ENCODE results near the gene DEPP1. TPM values are rescaled to one million over a fixed set of nuclear protein-coding genes. Genes with fewer than 3 reads are reported as not detected.
A peak's percentile ranks its signal among the peaks of the same experiment; 100 is the strongest.

Gene DEPP1
- total RNA-seq, 2 donors from 2014 or later: 226 to 230 TPM

- H3K27me3 ChIP-seq: no peaks in the 10 kb centered on the region
- no peak overlapping the region for H3K4me3 ChIP-seq
- H3K9me3 ChIP-seq: no peaks in the 10 kb centered on the region
- ATAC-seq: peak; percentile 38
- TF ChIP-seq CTCF (IDR thresholded peaks at IDR 0.05): no peak
- TF ChIP-seq POLR2A (IDR thresholded peaks at IDR 0.05): no peak
- 58 to 75% methylated on average over 3 of the region's 3 CpGs for WGBS, 2 donors
- intact Hi-C loops (cut with DNase I): no loop called here
- H3K27ac ChIP-seq: no peak overlapping the region
- H3K4me1 ChIP-seq: peaks cover 12% of the 10 kb centered on the region
- no peaks in the 10 kb centered on the region for H3K36me3 ChIP-seq (replicated peaks in 1 of 2; ENCODE audit: insufficient read depth in 1 of 2, low read depth in 2 of 2)
- DNase-seq: peak in 2 of 4 donors; percentile 12 to 43
Measured at GRCh38 chr10:44949915-44950314, 28.7 kb downstream of the DEPP1 start.

DNA sequence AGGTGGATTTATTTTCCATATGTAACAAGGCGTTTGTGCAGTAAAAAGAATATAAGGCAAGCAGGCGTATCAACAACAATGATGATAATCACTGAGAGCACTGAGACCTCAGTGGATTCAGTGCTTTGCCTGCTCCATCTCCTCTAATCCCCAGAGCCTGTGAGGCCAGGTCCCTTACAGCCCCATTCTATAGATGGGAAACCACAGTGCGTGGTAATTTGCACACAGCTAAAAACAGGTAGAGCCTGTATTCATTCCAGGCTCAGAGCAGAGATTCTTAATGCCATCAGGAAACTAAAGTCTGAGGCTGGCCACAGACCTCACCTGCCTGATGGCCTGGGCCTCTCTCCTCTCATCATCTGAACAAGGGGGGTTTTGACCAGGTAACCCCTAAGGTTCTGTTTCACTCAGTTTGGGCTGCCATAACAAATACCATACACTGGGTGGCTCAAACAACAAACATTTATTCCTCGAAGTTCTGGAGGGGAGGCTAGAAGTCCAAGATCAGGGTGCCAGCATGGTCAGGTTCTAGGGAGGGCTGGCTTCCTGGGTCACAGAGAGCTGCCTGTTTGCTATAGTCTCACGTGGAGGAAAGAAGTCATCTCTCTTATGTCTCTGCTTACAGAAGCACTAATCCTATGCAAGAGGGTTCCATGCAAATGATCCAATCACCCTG lies 29.3 kb downstream of the DEPP1 start:
- 69 to 70% methylated on average over 4 to 5 of the region's 5 CpGs for WGBS, 2 donors
- TF ChIP-seq POLR2A (IDR thresholded peaks at IDR 0.05) (no peak), CTCF (IDR thresholded peaks at IDR 0.05) (peak in 2 of 7 experiments; percentile 10 to 18)
- no peak overlapping the region for H3K27ac ChIP-seq
- intact Hi-C loops (cut with DNase I): no loop called here
- DNase-seq: peak in 1 of 4 donors; percentile 4
- H3K36me3 ChIP-seq (replicated peaks in 1 of 2; ENCODE audit: insufficient read depth in 1 of 2, low read depth in 2 of 2): no peaks in the 10 kb centered on the region
- H3K27me3 ChIP-seq: no peaks in the 10 kb centered on the region
- no peaks in the 10 kb centered on the region for H3K9me3 ChIP-seq
- peak; percentile 27 for ATAC-seq
- H3K4me3 ChIP-seq: no peak overlapping the region
- H3K4me1 ChIP-seq: peaks cover 12% of the 10 kb centered on the region

GRCh38 chr10:44948642-44949041 lies 30.0 kb downstream of the DEPP1 start:
- ATAC-seq (no peak), DNase-seq (no peak)
- no peak overlapping the region for H3K27ac ChIP-seq
- 67 to 73% methylated on average over 1 of the region's 1 CpG for WGBS, 2 donors
- TF ChIP-seq CTCF (IDR thresholded peaks at IDR 0.05) (no peak), POLR2A (IDR thresholded peaks at IDR 0.05) (no peak)
- H3K4me1 ChIP-seq: peaks cover 12% of the 10 kb centered on the region
- no peaks in the 10 kb centered on the region for H3K27me3 ChIP-seq
- H3K4me3 ChIP-seq: no peak overlapping the region
- intact Hi-C loops (cut with DNase I): no loop called here
- no peaks in the 10 kb centered on the region for H3K36me3 ChIP-seq (replicated peaks in 1 of 2; ENCODE audit: insufficient read depth in 1 of 2, low read depth in 2 of 2)
- no peaks in the 10 kb centered on the region for H3K9me3 ChIP-seq

DNA sequence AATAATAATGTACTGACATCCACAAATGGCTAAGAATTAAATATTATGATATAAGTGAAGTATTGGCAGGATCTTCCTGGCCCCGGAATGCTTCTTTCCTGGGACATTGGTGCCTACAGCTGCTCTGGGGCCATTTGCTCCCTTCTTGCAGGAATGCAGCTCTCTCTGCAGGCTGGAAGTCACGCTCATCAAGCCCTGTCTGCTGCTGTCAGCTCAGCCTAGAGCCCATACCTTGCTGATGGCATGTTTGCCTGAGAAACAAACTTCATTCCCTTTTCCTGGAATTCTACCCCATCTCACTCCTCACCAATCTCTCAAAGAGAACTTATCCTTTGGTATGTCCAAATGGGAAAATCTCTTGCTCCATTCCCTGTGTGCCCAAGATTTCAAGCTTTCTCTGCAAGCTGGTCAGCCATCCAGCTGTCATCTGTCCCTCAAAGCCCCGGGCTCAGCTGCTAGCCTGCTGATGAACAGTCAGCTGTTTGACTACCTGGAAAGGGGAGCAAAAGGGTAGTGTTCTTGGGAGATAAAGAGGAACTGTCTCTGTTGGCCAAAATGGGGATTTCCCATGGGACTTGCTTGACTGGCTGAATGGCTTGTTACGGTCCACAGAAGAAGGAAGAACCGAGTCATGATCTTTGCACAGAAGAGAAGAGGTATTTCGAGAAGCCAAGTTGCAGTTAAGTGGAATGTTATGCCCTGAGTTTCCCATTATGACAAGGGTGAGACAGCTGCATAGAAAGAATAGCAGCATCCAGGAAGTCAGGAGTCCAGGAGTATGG lies 31.0 kb downstream of the DEPP1 start:
- Histone ChIP-seq H3K4me3 (no peak overlapping the region), H3K4me1 (peaks cover 12% of the 10 kb centered on the region), H3K9me3 (no peaks in the 10 kb centered on the region), H3K27ac (no peak overlapping the region), H3K27me3 (no peaks in the 10 kb centered on the region), H3K36me3 (replicated peaks in 1 of 2; ENCODE audit: insufficient read depth in 1 of 2, low read depth in 2 of 2) (no peaks in the 10 kb centered on the region)
- TF ChIP-seq CTCF (IDR thresholded peaks at IDR 0.05) (no peak), POLR2A (IDR thresholded peaks at IDR 0.05) (no peak)
- 69 to 81% methylated on average over 6 of the region's 6 CpGs for WGBS, 2 donors
- peak in 1 of 4 donors; percentile 5 for DNase-seq
- ATAC-seq: no peak
- intact Hi-C loops (cut with DNase I): no loop called here
